WTC11 (cell line): ENCODE results near the gene ABI2. TPM values are rescaled to one million over a fixed set of nuclear protein-coding genes. Genes with fewer than 3 reads are reported as not detected.

Experiments
- ATAC-seq: fragments of 200-7000 bp; cut with Tn5 transposase; 2 replicates; pipeline ENCODE4 v1.10.0; 2021; ENCODE audit warnings: mild to moderate bottlenecking, moderate library complexity
- CTCF ChIA-PET: fragments of 300-600 bp; sonication (Branson Sonifier 250); formaldehyde crosslinking; loops from one replicate; lab custom pipeline; 2021; ENCODE audit warnings: antibody characterized with exemption; lab: Charles Lee
- POLR2A ChIA-PET: fragments of 350-600 bp; sonication (Branson Sonifier 250); formaldehyde crosslinking; loops from one replicate; lab custom pipeline; 2021; ENCODE audit warnings: antibody characterized with exemption; lab: Charles Lee
- DNase-seq: peaks from one replicate; pipeline ENCODE4 v3.0.0; 2021; ENCODE audit warnings: low spot score
- H3K27ac Mint-ChIP-seq: 2 replicates; pipeline ENCODE4 v1.8.0; 2021; ENCODE audit warnings: mixed read lengths
- H3K27me3 Mint-ChIP-seq: 2 replicates; pipeline ENCODE4 v1.8.0; 2021; ENCODE audit warnings: low read depth, mild to moderate bottlenecking, moderate library complexity, mixed read lengths
- H3K36me3 Mint-ChIP-seq: 2 replicates; pipeline ENCODE4 v1.8.0; 2021; ENCODE audit warnings: mixed read lengths
- H3K4me1 Mint-ChIP-seq: 2 replicates; pipeline ENCODE4 v1.8.0; 2022; ENCODE audit warnings: mixed read lengths
- H3K4me3 Mint-ChIP-seq: 2 replicates; pipeline ENCODE4 v1.8.0; 2021; ENCODE audit warnings: mild to moderate bottlenecking, moderate library complexity, mixed read lengths
- H3K9me3 Mint-ChIP-seq: 2 replicates; pipeline ENCODE4 v1.8.0; 2021; ENCODE audit warnings: mixed read lengths
- AFF4 ChIP-seq: sonication (generic); formaldehyde crosslinking; IDR thresholded peaks from 2 replicates; pipeline ENCODE4 v1.8.1; 2023; ENCODE audit warnings: mild to moderate bottlenecking, missing genetic modification reagents, borderline replicate concordance
- ATF1 ChIP-seq: sonication (generic); formaldehyde crosslinking; IDR thresholded peaks from 2 replicates; pipeline ENCODE4 v1.8.1; 2023; ENCODE audit warnings: mild to moderate bottlenecking, moderate library complexity, missing genetic modification reagents
- ATF2 ChIP-seq: sonication (generic); formaldehyde crosslinking; IDR thresholded peaks from 2 replicates; pipeline ENCODE4 v1.8.1; 2022; ENCODE audit warnings: low read depth, missing genetic modification reagents, borderline replicate concordance
- CBFB ChIP-seq: sonication (generic); formaldehyde crosslinking; IDR thresholded peaks from 2 replicates; pipeline ENCODE4 v1.8.1; 2022; ENCODE audit warnings: mild to moderate bottlenecking, low read depth, missing genetic modification reagents
- EMX1 ChIP-seq: fragments of 250-450 bp; sonication (Bioruptor Pico); IDR thresholded peaks from 2 replicates; pipeline ENCODE4 v1.8.0; 2021; ENCODE audit warnings: mild to moderate bottlenecking
- ETV6 ChIP-seq: sonication (generic); formaldehyde crosslinking; IDR thresholded peaks from 2 replicates; pipeline ENCODE4 v1.8.1; 2022; ENCODE audit warnings: mild to moderate bottlenecking, missing genetic modification reagents
- GTF2I ChIP-seq: fragments of 250-450 bp; sonication (Bioruptor Pico); conservative IDR thresholded peaks from 2 replicates; pipeline ENCODE4 v1.4.0; 2021; ENCODE audit warnings: mild to moderate bottlenecking
- IRF2 ChIP-seq: sonication (generic); formaldehyde crosslinking; IDR thresholded peaks from 2 replicates; pipeline ENCODE4 v1.8.0; 2022; ENCODE audit warnings: low read depth, missing genetic modification reagents, borderline replicate concordance
- MLX ChIP-seq: sonication (generic); formaldehyde crosslinking; IDR thresholded peaks from 2 replicates; pipeline ENCODE4 v1.8.1; 2023; ENCODE audit warnings: mild to moderate bottlenecking, missing genetic modification reagents, moderate library complexity
- NR2C2 ChIP-seq: sonication (generic); formaldehyde crosslinking; IDR thresholded peaks from 2 replicates; pipeline ENCODE4 v1.8.0; 2022; ENCODE audit warnings: mild to moderate bottlenecking, missing genetic modification reagents
- NR3C1 ChIP-seq: sonication (generic); formaldehyde crosslinking; conservative IDR thresholded peaks from 2 replicates; pipeline ENCODE4 v1.8.1; 2023; ENCODE audit warnings: low read depth, mild to moderate bottlenecking, missing genetic modification reagents
- OVOL2 ChIP-seq: fragments of 250-450 bp; sonication (Bioruptor Pico); IDR thresholded peaks from 2 replicates; pipeline ENCODE4 v1.9.0; 2021; ENCODE audit warnings: mild to moderate bottlenecking, borderline replicate concordance
- RELA ChIP-seq: sonication (generic); formaldehyde crosslinking; IDR thresholded peaks from 2 replicates; pipeline ENCODE4 v1.8.1; 2022; ENCODE audit warnings: missing genetic modification reagents, mild to moderate bottlenecking, borderline replicate concordance
- RORB ChIP-seq: fragments of 250-450 bp; sonication (Bioruptor Pico); IDR thresholded peaks from 2 replicates; pipeline ENCODE4 v1.9.0; 2021; ENCODE audit warnings: mild to moderate bottlenecking
- SOX15 ChIP-seq: fragments of 250-450 bp; sonication (Bioruptor Pico); IDR thresholded peaks from 2 replicates; pipeline ENCODE4 v1.9.0; 2021; ENCODE audit warnings: mild to moderate bottlenecking
- STAT6 ChIP-seq: sonication (generic); formaldehyde crosslinking; conservative IDR thresholded peaks from 2 replicates; pipeline ENCODE4 v1.8.1; 2023; ENCODE audit warnings: mild to moderate bottlenecking, low read depth, missing genetic modification reagents, moderate library complexity
- TEAD4 ChIP-seq: sonication (generic); formaldehyde crosslinking; IDR thresholded peaks from 2 replicates; pipeline ENCODE4 v1.8.0; 2022; ENCODE audit warnings: mild to moderate bottlenecking, missing genetic modification reagents
- USF1 ChIP-seq: sonication (generic); formaldehyde crosslinking; IDR thresholded peaks from 2 replicates; pipeline ENCODE4 v1.8.0; 2022; ENCODE audit warnings: mild to moderate bottlenecking, missing genetic modification reagents
- ZNF232 ChIP-seq: sonication (generic); formaldehyde crosslinking; IDR thresholded peaks from 2 replicates; pipeline ENCODE4 v1.8.0; 2022; ENCODE audit warnings: mild to moderate bottlenecking, missing genetic modification reagents
- ZNF416 ChIP-seq: fragments of 250-450 bp; sonication (Bioruptor Pico); IDR thresholded peaks from 2 replicates; pipeline ENCODE4 v1.9.0; 2021; ENCODE audit warnings: mild to moderate bottlenecking, inconsistent platforms
- ZNF671 ChIP-seq: fragments of 250-450 bp; sonication (Bioruptor Pico); IDR thresholded peaks from 2 replicates; pipeline ENCODE4 v1.8.0; 2021; ENCODE audit warnings: mild to moderate bottlenecking
- ZSCAN18 ChIP-seq: fragments of 250-450 bp; sonication (Bioruptor Pico); IDR thresholded peaks from 2 replicates; pipeline ENCODE4 v2.1.2; 2022; ENCODE audit warnings: mild to moderate bottlenecking, moderate library complexity
- total RNA-seq: library from RNA; stranded (reverse); gene quantifications from 3 replicates; pipeline ENCODE4 v1.2.3, GENCODE V29; 2021
- TF ChIP-seq, protein P1 (sequence below): fragments of 200-600 bp; IDR thresholded peaks from 2 replicates; pipeline ENCODE4 v1.8.0; 2022; ENCODE audit warnings: antibody characterized with exemption
- TF ChIP-seq, protein P2 (sequence below): sonication (generic); formaldehyde crosslinking; IDR thresholded peaks from 2 replicates; pipeline ENCODE4 v1.8.0; 2023; ENCODE audit warnings: mild to moderate bottlenecking, missing genetic modification reagents

ABI2 gene
- total RNA-seq, 1 experiment from 2014 or later: 121 TPM

- CTCF ChIA-PET: interaction anchor here (1.2 kb wide), 1 partner anchor 8 kb away, joined by 4 read pairs; no protein-coding TSS in a partner anchor
- no peaks in the 10 kb centered on the region for H3K27me3 Mint-ChIP-seq
- peaks cover 6% of the 10 kb centered on the region for H3K36me3 Mint-ChIP-seq
These were observed 122.8 kb downstream of the ABI2 start for GRCh38 chr2:203451011-203451410.

GRCh38 chr2:203451689-203452088 lies 123.5 kb downstream of the ABI2 start:
- DNase-seq: no peak
- Mint-ChIP-seq H3K27me3 (no peaks in the 10 kb centered on the region), H3K4me3 (no peak overlapping the region), H3K9me3 (no peaks in the 10 kb centered on the region), H3K27ac (no peak overlapping the region), H3K36me3 (peaks cover 3% of the 10 kb centered on the region), H3K4me1 (no peaks in the 10 kb centered on the region)
- ChIA-PET POLR2A (no interaction called here), CTCF (no interaction called here)
- ATAC-seq: no peak
- TF ChIP-seq ETV6 (CRISPR knock-in tag) (no peak), RELA (CRISPR knock-in tag) (no peak), STAT6 (CRISPR knock-in tag) (no peak), ZSCAN18 (CRISPR knock-in tag) (no peak), ATF1 (CRISPR knock-in tag) (no peak), NR3C1 (CRISPR knock-in tag) (no peak), MLX (CRISPR knock-in tag) (no peak), TEAD4 (CRISPR knock-in tag) (no peak), AFF4 (CRISPR knock-in tag) (no peak)
- TF ChIP-seq, protein P1, sequence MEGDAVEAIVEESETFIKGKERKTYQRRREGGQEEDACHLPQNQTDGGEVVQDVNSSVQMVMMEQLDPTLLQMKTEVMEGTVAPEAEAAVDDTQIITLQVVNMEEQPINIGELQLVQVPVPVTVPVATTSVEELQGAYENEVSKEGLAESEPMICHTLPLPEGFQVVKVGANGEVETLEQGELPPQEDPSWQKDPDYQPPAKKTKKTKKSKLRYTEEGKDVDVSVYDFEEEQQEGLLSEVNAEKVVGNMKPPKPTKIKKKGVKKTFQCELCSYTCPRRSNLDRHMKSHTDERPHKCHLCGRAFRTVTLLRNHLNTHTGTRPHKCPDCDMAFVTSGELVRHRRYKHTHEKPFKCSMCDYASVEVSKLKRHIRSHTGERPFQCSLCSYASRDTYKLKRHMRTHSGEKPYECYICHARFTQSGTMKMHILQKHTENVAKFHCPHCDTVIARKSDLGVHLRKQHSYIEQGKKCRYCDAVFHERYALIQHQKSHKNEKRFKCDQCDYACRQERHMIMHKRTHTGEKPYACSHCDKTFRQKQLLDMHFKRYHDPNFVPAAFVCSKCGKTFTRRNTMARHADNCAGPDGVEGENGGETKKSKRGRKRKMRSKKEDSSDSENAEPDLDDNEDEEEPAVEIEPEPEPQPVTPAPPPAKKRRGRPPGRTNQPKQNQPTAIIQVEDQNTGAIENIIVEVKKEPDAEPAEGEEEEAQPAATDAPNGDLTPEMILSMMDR: no peak
- TF ChIP-seq, protein P2, sequence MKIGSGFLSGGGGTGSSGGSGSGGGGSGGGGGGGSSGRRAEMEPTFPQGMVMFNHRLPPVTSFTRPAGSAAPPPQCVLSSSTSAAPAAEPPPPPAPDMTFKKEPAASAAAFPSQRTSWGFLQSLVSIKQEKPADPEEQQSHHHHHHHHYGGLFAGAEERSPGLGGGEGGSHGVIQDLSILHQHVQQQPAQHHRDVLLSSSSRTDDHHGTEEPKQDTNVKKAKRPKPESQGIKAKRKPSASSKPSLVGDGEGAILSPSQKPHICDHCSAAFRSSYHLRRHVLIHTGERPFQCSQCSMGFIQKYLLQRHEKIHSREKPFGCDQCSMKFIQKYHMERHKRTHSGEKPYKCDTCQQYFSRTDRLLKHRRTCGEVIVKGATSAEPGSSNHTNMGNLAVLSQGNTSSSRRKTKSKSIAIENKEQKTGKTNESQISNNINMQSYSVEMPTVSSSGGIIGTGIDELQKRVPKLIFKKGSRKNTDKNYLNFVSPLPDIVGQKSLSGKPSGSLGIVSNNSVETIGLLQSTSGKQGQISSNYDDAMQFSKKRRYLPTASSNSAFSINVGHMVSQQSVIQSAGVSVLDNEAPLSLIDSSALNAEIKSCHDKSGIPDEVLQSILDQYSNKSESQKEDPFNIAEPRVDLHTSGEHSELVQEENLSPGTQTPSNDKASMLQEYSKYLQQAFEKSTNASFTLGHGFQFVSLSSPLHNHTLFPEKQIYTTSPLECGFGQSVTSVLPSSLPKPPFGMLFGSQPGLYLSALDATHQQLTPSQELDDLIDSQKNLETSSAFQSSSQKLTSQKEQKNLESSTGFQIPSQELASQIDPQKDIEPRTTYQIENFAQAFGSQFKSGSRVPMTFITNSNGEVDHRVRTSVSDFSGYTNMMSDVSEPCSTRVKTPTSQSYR: no peak

More at GRCh38 chr2:203451011-203451410, 122.8 kb downstream of the ABI2 start:
- Mint-ChIP-seq H3K9me3 (no peaks in the 10 kb centered on the region), H3K4me3 (no peak overlapping the region), H3K27ac (no peak overlapping the region; the same call in 1 of the 2 replicates), H3K4me1 (no peaks in the 10 kb centered on the region)
- ATAC-seq (no peak), DNase-seq (no peak)
- TF ChIP-seq SOX15 (CRISPR knock-in tag) (no peak), ATF2 (CRISPR knock-in tag) (no peak), ZNF416 (CRISPR knock-in tag) (no peak), NR2C2 (CRISPR knock-in tag) (no peak), CBFB (CRISPR knock-in tag) (no peak), ZNF671 (CRISPR knock-in tag) (no peak), IRF2 (no peak), ATF1 (CRISPR knock-in tag) (no peak), USF1 (CRISPR knock-in tag) (no peak), EMX1 (CRISPR knock-in tag) (no peak), GTF2I (CRISPR knock-in tag) (no peak), RORB (no peak), ZNF232 (CRISPR knock-in tag) (no peak), OVOL2 (CRISPR knock-in tag) (no peak)
- POLR2A ChIA-PET: no interaction called here
